NCI-H2081 treated with DMSO at 0.1 percent for 48 hours (cell line): ENCODE measurements around the gene PABPC3.

Experiments
- DNase-seq: peaks from one replicate; lab custom pipeline; 2025; lab: John Stamatoyannopoulos, UW

The PABPC3 gene

DNA sequence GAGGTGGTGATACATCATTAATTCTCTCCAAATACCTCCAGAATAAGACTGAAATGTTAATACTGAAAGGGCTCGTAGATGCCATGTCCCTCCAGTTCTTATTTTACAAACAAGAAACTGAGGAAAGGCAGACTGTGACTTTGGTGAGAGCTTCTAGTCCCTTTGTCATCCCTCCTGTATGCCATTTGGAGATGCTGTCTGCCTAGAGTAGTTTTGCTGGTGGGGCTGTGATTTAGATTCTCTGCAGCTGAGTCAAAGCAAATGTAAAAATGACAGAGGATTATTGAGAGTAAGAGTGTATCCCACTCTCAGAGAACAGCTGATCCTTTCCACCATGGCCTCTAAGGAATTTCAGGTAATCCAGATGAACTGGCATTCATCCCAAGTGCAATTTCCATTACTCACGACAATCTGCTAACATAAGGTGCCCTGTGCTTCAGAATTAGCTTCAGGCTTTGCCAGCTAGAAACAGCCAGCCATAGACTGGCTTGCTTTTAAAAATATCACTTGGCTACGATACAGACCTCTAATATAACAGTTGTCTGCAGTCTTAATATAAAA is 16.8 kb downstream of the PABPC3 start:
- no peak for DNase-seq

DNA sequence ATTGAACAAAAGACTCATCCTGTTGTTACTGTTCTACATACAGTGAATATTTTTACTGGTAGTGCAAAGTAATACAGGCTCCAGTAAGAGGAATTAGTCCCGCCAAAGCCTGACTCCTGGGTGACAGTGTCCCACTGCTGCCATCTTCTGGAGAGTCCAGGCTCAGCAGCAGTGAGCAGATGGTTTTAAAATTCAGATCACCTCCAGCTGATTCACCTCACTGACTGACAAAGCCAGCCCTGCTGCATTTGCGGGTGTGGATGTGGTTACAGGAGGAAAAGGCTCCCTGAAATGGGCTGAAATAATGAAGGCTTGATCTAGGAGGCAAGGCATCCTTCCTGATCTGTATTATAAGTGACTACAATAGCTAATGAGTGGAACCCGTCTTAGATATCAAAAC is 18.3 kb downstream of the PABPC3 start:
- DNase-seq: peak; percentile 18

DNA sequence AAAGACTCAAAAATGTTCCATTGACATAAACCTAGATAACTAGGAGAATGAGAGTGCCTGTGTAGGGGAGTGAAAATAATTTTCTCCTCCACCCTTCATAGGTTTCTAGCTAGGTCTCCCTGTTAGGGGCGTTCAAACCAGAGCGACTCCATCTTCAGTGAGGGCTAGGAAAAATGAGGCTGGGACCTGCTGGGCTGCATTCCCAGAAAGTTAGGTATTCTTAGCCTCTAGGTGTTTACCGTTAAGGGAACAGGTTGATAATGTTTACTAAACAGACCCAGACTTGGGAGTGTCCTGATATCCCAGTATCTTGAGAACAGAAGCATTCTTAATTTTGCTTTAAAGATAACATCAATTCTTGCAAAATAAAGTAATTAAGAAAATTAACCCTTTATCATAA is 20.1 kb downstream of the PABPC3 start:
- DNase-seq: no peak

DNA sequence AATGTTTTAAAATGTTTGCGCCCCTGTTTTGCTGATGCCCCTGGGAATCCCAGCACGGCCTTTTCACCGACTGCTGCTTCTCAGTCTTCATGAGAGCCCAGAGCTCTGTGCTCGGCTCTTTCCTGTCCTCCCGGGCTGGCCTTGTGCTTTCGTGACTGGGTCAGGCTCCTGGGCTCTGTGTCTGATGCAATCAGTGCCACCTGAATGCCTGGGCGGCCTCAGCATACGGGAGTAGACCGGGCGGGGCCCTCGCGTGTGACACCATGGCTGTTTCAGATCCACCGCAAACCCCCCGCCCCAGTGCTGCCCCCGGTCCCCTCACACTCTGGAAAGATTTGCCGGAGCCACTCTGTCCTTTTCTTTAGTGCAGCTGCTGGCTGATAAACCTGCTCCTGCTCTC is 21.4 kb downstream of the PABPC3 start:
- DNase-seq: no peak

- no peak for DNase-seq
These were observed 22.5 kb downstream of the PABPC3 start for GRCh38 chr13:25118378-25118905.

DNA sequence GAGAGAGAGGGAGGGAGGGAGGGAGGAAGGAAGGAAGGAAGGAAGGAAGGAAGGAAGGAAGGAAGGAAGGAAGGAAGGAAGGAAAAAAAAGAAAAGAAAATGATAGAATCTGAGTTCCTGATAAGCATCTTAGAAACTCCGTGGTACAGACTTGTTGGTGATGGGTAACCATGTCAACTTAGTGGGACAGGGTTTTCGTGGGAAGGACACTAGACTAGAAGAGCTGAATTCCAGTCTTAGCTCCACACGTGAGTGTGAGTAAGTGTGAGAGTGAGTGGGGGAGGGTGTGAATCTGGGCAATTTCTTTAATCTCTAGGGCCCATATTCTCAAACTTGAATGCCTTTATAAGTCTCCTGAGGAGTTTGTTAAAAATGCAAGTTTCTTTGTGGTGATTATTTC is 35.0 kb downstream of the PABPC3 start:
- no peak for DNase-seq

DNA sequence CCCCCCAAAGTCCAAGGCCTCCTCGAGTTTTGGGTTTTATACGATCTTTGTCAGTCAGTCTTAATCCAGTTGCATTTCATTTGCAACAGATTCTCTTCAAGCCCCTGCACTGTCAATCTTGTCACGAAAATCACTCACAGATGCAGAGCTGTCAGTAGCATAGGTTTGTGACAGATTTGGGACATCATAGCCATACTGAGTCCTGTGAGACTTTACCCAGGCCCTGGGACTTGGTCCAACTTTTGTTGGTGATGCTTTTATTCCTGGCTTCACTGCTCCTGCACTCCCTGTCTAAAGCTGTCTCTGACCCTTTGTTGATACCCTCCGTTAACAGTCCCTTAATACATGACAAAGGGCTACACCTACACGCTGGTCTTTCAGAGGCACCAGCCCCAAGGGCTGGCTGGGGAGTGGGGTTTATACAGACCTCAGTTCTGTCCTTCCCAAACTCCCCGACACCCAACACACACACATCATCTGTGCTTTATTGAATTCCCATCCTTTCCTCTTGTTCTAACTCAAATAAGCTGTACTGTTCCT is 36.0 kb downstream of the PABPC3 start:
- DNase-seq: no peak

- DNase-seq: no peak
These were observed 36.9 kb downstream of the PABPC3 start for GRCh38 chr13:25132751-25133390.

DNA sequence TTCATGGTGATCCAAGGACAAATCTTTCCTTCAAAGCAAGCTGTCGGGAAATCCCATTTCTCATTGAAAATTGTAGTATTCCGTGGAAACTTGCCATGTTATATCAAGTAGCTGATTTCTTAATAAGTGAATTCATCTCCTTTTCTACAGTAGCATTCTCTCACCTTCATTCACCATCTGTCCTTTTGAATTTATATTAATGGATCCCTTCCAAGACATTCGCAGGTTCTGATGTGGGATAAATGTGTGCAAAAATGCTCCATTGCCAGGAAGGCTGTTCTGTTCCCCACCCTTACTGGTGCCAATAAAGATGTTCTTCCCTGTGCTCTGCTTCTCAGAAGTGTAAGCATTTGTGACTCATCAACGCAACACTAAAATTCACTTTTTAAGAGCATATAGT is 40.0 kb downstream of the PABPC3 start:
- no peak for DNase-seq

DNA sequence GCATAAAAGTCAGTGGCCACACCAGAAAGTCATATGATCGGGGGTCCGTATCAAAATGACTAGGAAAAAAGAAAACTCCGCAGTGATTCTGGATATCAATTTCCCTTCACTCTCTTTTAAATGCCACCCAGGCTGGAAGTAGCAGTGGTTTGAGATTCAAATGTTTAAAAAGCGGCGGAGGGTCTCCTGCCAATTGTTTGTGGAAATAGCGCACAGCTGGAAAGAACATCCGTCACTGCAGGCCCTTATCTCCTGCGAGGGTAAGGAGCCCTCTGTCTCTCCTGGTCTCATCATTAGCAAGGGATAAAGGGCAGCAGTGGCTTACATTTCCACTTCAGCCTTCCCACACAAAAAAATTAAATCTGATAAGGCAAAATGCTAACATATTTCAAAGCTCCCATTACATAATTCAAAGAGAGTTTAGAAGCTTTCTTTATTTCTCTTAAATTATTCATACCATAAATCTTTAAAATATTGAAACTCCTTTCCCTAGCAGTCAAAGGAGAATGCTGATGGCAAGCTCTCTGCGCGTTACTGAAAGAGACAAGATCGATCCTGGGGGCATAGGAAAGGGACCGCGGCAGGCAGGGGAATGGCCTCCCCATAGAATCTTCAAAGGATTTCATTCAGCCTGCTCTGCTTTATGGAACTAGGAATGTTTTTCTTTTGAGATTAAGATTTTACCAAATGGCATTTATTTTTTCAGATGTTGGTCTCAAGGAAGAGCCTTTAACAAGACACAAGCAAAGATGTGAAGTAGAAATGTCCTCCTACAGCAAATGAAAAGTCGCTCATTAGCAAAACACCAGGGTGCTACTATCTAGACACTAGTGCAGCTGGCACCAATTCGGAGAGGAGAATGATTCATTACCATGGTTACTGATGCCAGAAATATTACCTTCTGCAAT is 41.2 kb downstream of the PABPC3 start:
- DNase-seq: peak; percentile 8

DNA sequence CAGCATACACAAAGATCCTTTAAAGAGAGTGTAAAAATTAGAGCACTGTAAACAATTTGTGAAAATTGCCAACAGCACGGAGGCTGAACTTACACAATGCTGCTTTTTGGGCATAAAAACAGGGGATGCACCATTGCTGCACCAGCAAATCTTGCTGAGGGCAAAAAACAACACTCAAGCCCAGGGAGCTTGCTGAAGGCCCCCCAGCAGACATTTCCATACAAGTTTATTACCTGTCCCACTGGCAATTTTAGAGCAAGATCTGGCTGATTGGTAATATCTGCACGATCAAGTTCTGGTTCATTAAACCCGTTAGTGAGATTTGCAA is 41.8 kb downstream of the PABPC3 start:
- no peak for DNase-seq

DNA sequence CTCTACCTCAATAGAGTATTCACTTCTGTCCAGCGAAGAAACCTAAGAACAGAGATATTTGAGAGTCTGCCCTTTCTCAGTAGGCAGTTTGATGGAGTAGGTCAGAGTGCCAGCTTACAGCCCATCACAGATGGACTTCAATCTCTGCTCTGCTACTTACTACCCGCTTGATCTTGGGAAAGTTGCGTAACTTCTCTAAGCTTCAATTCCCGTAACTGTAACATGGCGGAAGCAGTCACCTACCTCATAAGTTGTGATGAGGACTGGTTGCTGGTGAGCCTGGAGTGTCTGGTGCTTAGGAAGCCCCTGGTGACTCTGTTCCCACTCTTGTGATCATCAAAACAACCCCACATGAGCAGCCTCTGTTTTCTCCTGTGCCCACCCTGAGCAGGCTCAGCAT is 45.1 kb downstream of the PABPC3 start:
- DNase-seq: no peak

GRCh38 chr13:25143706-25144105 is 47.8 kb downstream of the PABPC3 start:
- DNase-seq: no peak

DNA sequence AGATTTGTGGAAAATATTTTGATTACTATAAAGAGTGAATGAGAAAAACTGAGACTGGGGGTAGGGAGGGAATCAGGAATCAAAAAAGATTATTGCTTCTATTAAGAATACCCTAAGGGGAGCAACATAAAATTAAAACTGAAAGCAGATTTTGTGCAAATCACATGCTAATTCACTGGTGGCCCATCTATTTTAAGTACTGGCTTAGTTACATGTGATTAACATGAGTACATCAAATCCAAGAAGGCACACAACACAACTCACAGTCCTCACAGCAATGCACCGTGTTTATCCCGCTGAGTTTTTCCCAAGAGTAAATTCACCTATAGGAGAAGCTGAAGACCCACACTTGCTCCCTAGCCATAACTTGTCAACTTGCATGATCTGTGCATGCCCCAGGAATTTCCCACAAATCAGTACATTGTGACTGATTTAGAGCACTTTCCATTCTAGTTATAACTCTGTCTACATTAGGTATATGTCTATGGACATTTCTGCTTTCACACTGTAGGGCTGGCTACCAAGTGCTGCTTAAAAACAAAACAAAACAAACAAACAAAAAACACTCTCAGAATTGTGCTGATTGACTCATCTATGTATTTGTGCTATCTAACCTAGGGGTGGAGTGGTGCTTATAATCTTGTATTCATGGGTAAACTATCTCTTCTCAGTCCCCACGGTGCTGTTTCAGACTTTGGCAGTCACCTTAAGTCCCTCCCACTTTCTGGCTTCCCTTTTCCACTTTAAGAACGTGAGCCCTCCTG is 51.9 kb downstream of the PABPC3 start:
- no peak for DNase-seq

- no peak for DNase-seq
These were observed 52.5 kb downstream of the PABPC3 start for GRCh38 chr13:25148402-25148771.
